Measurements from ENCODE around the gene TMSB4X. TPM values are rescaled to one million over a fixed set of nuclear protein-coding genes. Genes with fewer than 3 reads are reported as not detected.

TMSB4X gene
- polyA plus RNA-seq, 1 experiment, result 6,551 TPM

- CTCF ChIA-PET, result interaction anchor here (0.6 to 3.4 kb wide), 86 partner anchors 9 to 1911 kb away, joined by 3 to 87 read pairs (median 4); partner anchors contain the start of genes RAB9A and TMSB4X
- POLR2A ChIA-PET, result interaction anchor here (0.7 to 1.8 kb wide), 4 partner anchors 9 to 541 kb away, joined by 3 to 39 read pairs (median 4); partner anchors contain the start of gene TMSB4X
- H3K9me3 ChIP-seq (ENCODE audit: control insufficient read depth, insufficient read depth, low read length), result no peaks in the 10 kb centered on the region
- peak; percentile 95 for TF ChIP-seq CTCF (IDR thresholded peaks at IDR 0.05; ENCODE audit: low read depth, low read length)
- no peaks in the 10 kb centered on the region for H3K27me3 ChIP-seq (ENCODE audit: control insufficient read depth, insufficient read depth, low read length)
- peak; percentile 58 for DNase-seq (ENCODE audit: low read depth, low spot score)
- H3K27ac ChIP-seq (ENCODE audit: low read depth, low read length), result peak overlapping the region; percentile 52
- H3K4me3 ChIP-seq (ENCODE audit: low read depth, low read length), result no peak overlapping the region
These were observed 27.9 kb upstream of the TMSB4X start for GRCh38 chrX:12946838-12947544.

GRCh38 chrX:12947545-12948235, 27.2 kb upstream of the TMSB4X start:
- CTCF ChIA-PET, result interaction anchor here (0.7 to 3.4 kb wide), 9 partner anchors 140 to 558 kb away, joined by 3 to 87 read pairs (median 4); no protein-coding TSS in a partner anchor
- Histone ChIP-seq H3K27ac (ENCODE audit: low read depth, low read length) (no peak overlapping the region), H3K4me3 (ENCODE audit: low read depth, low read length) (no peak overlapping the region), H3K27me3 (ENCODE audit: control insufficient read depth, insufficient read depth, low read length) (no peaks in the 10 kb centered on the region), H3K9me3 (ENCODE audit: control insufficient read depth, insufficient read depth, low read length) (no peaks in the 10 kb centered on the region)
- no peak for TF ChIP-seq CTCF (IDR thresholded peaks at IDR 0.05; ENCODE audit: low read depth, low read length)
- POLR2A ChIA-PET, result interaction anchor here (1.8 kb wide), 1 partner anchor 29 kb away, joined by 39 read pairs; the partner anchor contains the start of gene TMSB4X
- no peak for DNase-seq (ENCODE audit: low read depth, low spot score)

- ChIA-PET POLR2A (interaction anchor here (0.6 to 3.4 kb wide), 2 partner anchors 27 to 131 kb away, joined by 3 to 20 read pairs; partner anchors contain the start of gene TMSB4X), CTCF (interaction anchor here (0.9 to 1.2 kb wide), 2 partner anchors 65 to 539 kb away, joined by 4 to 5 read pairs; no protein-coding TSS in a partner anchor)
- TF ChIP-seq CTCF (IDR thresholded peaks at IDR 0.05; ENCODE audit: low read depth, low read length), result no peak
- no peak for DNase-seq (ENCODE audit: low read depth, low spot score)
- no peaks in the 10 kb centered on the region for H3K9me3 ChIP-seq (ENCODE audit: control insufficient read depth, insufficient read depth, low read length)
- no peaks in the 10 kb centered on the region for H3K27me3 ChIP-seq (ENCODE audit: control insufficient read depth, insufficient read depth, low read length)
- H3K4me3 ChIP-seq (ENCODE audit: low read depth, low read length), result no peak overlapping the region
- H3K27ac ChIP-seq (ENCODE audit: low read depth, low read length), result no peak overlapping the region
These were observed 26.4 kb upstream of the TMSB4X start for GRCh38 chrX:12948495-12948894.

GRCh38 chrX:12949205-12949926, 25.5 kb upstream of the TMSB4X start:
- Histone ChIP-seq H3K4me3 (ENCODE audit: low read depth, low read length) (no peak overlapping the region), H3K9me3 (ENCODE audit: control insufficient read depth, insufficient read depth, low read length) (no peaks in the 10 kb centered on the region), H3K27ac (ENCODE audit: low read depth, low read length) (peak overlapping the region; percentile 86), H3K27me3 (ENCODE audit: control insufficient read depth, insufficient read depth, low read length) (no peaks in the 10 kb centered on the region)
- POLR2A ChIA-PET, result interaction anchor here (0.6 to 3.4 kb wide), 2 partner anchors 26 to 130 kb away, joined by 3 to 20 read pairs; partner anchors contain the start of gene TMSB4X
- TF ChIP-seq CTCF (IDR thresholded peaks at IDR 0.05; ENCODE audit: low read depth, low read length), result no peak
- no peak for DNase-seq (ENCODE audit: low read depth, low spot score)
- CTCF ChIA-PET, result interaction anchor here (0.9 to 1.2 kb wide), 2 partner anchors 64 to 538 kb away, joined by 4 to 5 read pairs; no protein-coding TSS in a partner anchor

All from AG04450 (cell line).